Gastroesophageal sphincter (tissue), 4 donors: ENCODE measurements around the gene PNPO. TPM values are rescaled to one million over a fixed set of nuclear protein-coding genes. Genes with fewer than 3 reads are reported as not detected.
"Not testable (repeated sequence)": the region's sequence is repeated elsewhere in the genome, so short reads cannot be mapped to it uniquely, and the experiment has no call there.

Source experiments
- ATAC-seq: fragments of 150-250 bp; one replicate; pipeline ENCODE4 v1.9.1; 2016; ENCODE audit warnings: mild to moderate bottlenecking, moderate library complexity
- H3K27ac ChIP-seq, 4 donors: fragments of 200-600 bp; sonication (generic) in 3 of 4; 1 replicate in 3 of 4; 2 replicates in 1 of 4; pipeline ENCODE4 v1.5.1; 2016 to 2019
- H3K27me3 ChIP-seq: fragments of 200-600 bp; sonication (generic); one replicate; pipeline ENCODE4 v1.5.1; 2019
- H3K36me3 ChIP-seq, 2 donors: fragments of 200-600 bp; sonication (generic); one replicate each; pipeline ENCODE4 v1.5.1; 2019; ENCODE audit warnings: control low read depth in 1 of 2
- H3K4me1 ChIP-seq, 3 donors: fragments of 200-600 bp; sonication (generic); 1 replicate in 2 of 3; 2 replicates in 1 of 3; pipeline ENCODE4 v1.5.1; 2016 to 2019; ENCODE audit warnings: control low read depth in 2 of 3
- H3K4me3 ChIP-seq, 2 donors: fragments of 200-600 bp; sonication (generic); one replicate each; pipeline ENCODE4 v1.5.1; 2019; ENCODE audit warnings: mild to moderate bottlenecking in 1 of 2, moderate library complexity in 1 of 2
- H3K9me3 ChIP-seq, 3 donors: fragments of 200-600 bp; sonication (generic); one replicate each; pipeline ENCODE4 v1.5.1; 2017 to 2019; ENCODE audit warnings: control low read depth in 2 of 3
- CTCF ChIP-seq, 4 experiments: fragments of 200-600 bp in 2 of 4; fragments of 450-650 bp in 2 of 4; sonication (generic) in 1 of 4; IDR thresholded peaks; one replicate each; pipeline ENCODE4 v1.5.1; 2017 to 2019; ENCODE audit warnings: antibody characterized with exemption in 4 of 4, mild to moderate bottlenecking in 2 of 4, moderate library complexity in 2 of 4
- EP300 ChIP-seq: sonication (generic); formaldehyde crosslinking; IDR thresholded peaks from one replicate; pipeline ENCODE4 v1.6.1; 2017; ENCODE audit warnings: antibody characterized with exemption, mild to moderate bottlenecking
- POLR2A ChIP-seq, 2 donors: fragments of 450-650 bp; IDR thresholded peaks; one replicate each; pipeline ENCODE4 v1.6.1; 2017; ENCODE audit warnings: antibody characterized with exemption in 2 of 2, mild to moderate bottlenecking in 2 of 2, moderate library complexity in 1 of 2
- POLR2AphosphoS5 ChIP-seq: sonication (generic); formaldehyde crosslinking; IDR thresholded peaks from one replicate; pipeline ENCODE4 v1.6.1; 2017; ENCODE audit warnings: antibody characterized with exemption
- WGBS, 2 donors: methylation state at CpG; one replicate each; pipeline ENCODE4 v1.1.5; 2018; ENCODE audit warnings: low coverage in 1 of 2; 5-methylcytosine and 5-hydroxymethylcytosine counted together
- total RNA-seq, 4 donors: library from RNA; depleted of rRNA; stranded (reverse); fragments of >200 nt; gene quantifications; one replicate each; pipeline ENCODE4 v1.1.0, GENCODE V29; 2016

Gene PNPO
- total RNA-seq, 4 donors from 2014 or later: 20.3 to 43.9 (median 21.9) TPM

GRCh38 chr17:47918006-47918405 lies 23.4 kb upstream of the PNPO start:
- no peak for ATAC-seq
- Histone ChIP-seq H3K4me1 (peaks cover 0 to 40% (median 0%) of the 10 kb centered on the region in 3 donors), H3K27ac (peak overlapping the region in 1 of 4 donors; percentile 18), H3K27me3 (no peaks in the 10 kb centered on the region), H3K4me3 (no peak overlapping the region), H3K36me3 (peaks cover 0 to 36% of the 10 kb centered on the region in 2 donors), H3K9me3 (no peaks in the 10 kb centered on the region)
- 50 to 66% methylated on average over 2 of the region's 2 CpGs for WGBS, 2 donors
- no peak for TF ChIP-seq POLR2AphosphoS5
- TF ChIP-seq EP300: no peak
- TF ChIP-seq POLR2A (IDR thresholded peaks at IDR 0.05): no peak

GRCh38 chr17:47918991-47919390 lies 22.4 kb upstream of the PNPO start:
- Histone ChIP-seq H3K4me1 (peaks cover 0 to 38% (median 0%) of the 10 kb centered on the region in 3 donors), H3K36me3 (peaks cover 0 to 46% of the 10 kb centered on the region in 2 donors), H3K9me3 (no peaks in the 10 kb centered on the region), H3K27ac (no peak overlapping the region), H3K4me3 (no peak overlapping the region), H3K27me3 (no peaks in the 10 kb centered on the region)
- no peak for ATAC-seq
- WGBS, 2 donors: 90 to 94% methylated on average over 2 of the region's 2 CpGs
- TF ChIP-seq CTCF (IDR thresholded peaks at IDR 0.05) (no peak), POLR2AphosphoS5 (no peak), POLR2A (IDR thresholded peaks at IDR 0.05) (no peak), EP300 (no peak)

DNA sequence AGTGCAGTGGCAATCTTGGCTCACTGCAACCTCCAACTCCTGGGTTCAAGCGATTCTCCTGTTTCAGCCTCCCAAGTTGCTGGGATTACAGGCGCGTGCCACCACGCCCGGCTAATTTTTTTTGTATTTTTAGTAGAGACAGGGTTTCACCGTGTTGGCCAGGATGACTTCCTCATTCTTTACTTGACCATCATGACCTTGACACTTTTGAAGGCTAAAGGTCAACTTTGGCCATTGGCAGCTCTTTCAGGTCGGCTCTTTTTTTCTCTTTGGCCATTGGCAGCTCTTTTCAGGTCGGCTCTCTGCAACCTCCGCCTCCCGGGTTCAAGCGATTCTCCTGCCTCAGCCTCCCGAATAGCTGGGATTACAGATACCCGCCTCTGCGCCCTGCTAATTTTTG lies 21.5 kb upstream of the PNPO start:
- H3K27me3 ChIP-seq, ATAC-seq, H3K27ac ChIP-seq, H3K4me3 ChIP-seq, H3K9me3 ChIP-seq: not testable (repeated sequence)
- Histone ChIP-seq H3K4me1 (peaks cover 0 to 30% (median 0%) of the 10 kb centered on the region in 3 donors), H3K36me3 (peaks cover 0 to 55% of the 10 kb centered on the region in 2 donors)
- WGBS, 2 donors: 87 to 92% methylated on average over 3 to 14 of the region's 14 CpGs

DNA sequence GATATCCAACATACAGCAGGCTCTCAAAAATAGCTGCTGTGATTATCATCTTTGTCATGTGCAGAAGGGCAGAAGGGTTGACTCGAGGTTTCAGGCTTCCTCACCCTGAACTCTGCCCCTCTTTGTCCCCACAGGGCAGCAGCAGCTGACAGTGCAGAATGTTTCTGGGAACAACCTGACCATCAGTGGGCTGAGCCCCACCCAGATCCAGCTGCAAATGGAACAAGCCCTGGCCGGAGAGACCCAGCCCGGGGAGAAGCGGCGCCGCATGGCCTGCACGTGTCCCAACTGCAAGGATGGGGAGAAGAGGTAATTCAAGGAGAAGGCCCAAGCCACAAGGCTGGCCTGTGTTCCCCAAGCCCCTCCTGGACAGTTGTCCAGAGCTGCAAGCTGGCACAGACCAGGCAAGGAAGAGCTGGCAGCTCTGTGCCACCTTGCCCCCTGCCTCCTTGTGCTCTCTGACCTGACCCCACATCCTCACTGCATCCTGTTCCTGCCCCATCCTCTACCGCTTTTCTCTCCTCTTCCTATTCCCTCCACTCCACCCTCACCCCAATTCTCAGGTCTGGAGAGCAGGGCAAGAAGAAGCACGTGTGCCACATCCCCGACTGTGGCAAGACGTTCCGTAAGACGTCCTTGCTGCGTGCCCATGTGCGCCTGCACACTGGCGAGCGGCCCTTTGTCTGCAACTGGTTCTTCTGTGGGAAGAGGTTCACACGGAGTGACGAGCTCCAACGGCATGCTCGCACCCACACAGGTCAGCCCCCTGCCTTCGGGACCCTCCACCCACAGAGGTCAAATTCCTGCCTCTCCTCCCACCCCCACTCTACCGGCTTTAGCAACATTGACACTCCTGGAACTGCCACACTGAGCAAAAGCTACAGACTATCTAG lies 16.3 kb upstream of the PNPO start:
- 40 to 79% methylated on average over 1 to 3 of the region's 23 CpGs for WGBS, 2 donors
- Histone ChIP-seq H3K9me3 (no peaks in the 10 kb centered on the region), H3K36me3 (peaks cover 0 to 83% of the 10 kb centered on the region in 2 donors), H3K27me3 (no peaks in the 10 kb centered on the region), H3K4me1 (peaks cover 0 to 11% (median 0%) of the 10 kb centered on the region in 3 donors), H3K4me3 (no peak overlapping the region), H3K27ac (no peak overlapping the region)
- no peak for TF ChIP-seq CTCF (IDR thresholded peaks at IDR 0.05)
- TF ChIP-seq POLR2AphosphoS5: no peak
- TF ChIP-seq POLR2A (IDR thresholded peaks at IDR 0.05): no peak
- ATAC-seq: no peak

DNA sequence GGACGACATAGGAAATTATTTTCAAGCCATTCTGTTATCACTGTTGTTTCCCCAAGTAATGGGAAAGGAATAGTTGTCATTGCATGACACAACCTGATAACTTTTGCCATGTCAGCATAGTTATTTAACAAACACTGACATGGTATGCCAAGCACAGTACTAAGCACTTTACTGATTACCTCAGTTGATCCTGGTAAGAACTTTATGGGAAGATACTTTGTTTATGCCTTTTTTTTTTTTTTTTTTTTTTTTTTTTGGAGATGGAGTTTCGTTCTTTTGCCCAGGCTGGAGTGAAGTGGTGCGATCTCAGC lies 15.7 kb upstream of the PNPO start:
- Histone ChIP-seq H3K27me3 (no peaks in the 10 kb centered on the region), H3K36me3 (peaks cover 0 to 85% of the 10 kb centered on the region in 2 donors), H3K9me3 (no peaks in the 10 kb centered on the region), H3K4me3 (no peak overlapping the region), H3K27ac (no peak overlapping the region), H3K4me1 (peaks cover 0 to 16% (median 0%) of the 10 kb centered on the region in 3 donors)
- 83 to 84% methylated on average over 1 to 2 of the region's 3 CpGs for WGBS, 2 donors
- no peak for TF ChIP-seq POLR2A (IDR thresholded peaks at IDR 0.05)
- TF ChIP-seq CTCF (IDR thresholded peaks at IDR 0.05): no peak
- TF ChIP-seq POLR2AphosphoS5: no peak
- no peak for TF ChIP-seq EP300
- no peak for ATAC-seq
